KMS-11 (cell line): ENCODE measurements around the gene SPTBN1.

ENCODE experiments used
- H2AFZ ChIP-seq: fragments of 200-600 bp; sonication (generic); 2 replicates; pipeline ENCODE4 v1.6.1; 2016; ENCODE audit warnings: antibody characterized with exemption, mixed run types, low read depth
- H3K27ac ChIP-seq: fragments of 200-600 bp; sonication (generic); 2 replicates; pipeline ENCODE4 v1.6.1; 2016; ENCODE audit warnings: mild to moderate bottlenecking, mixed run types
- H3K27me3 ChIP-seq: fragments of 200-600 bp; sonication (generic); 2 replicates; pipeline ENCODE4 v1.6.1; 2017; ENCODE audit warnings: mild to moderate bottlenecking, low read depth, mixed run types, moderate library complexity; ENCODE audit not compliant: insufficient read depth
- H3K36me3 ChIP-seq: fragments of 200-600 bp; sonication (generic); 2 replicates; pipeline ENCODE4 v1.6.1; 2017; ENCODE audit warnings: mild to moderate bottlenecking, mixed run types; ENCODE audit not compliant: insufficient read depth
- H3K4me1 ChIP-seq: fragments of 200-600 bp; sonication (generic); 2 replicates; pipeline ENCODE4 v1.6.1; 2016; ENCODE audit warnings: mild to moderate bottlenecking, low read depth, mixed run types; ENCODE audit not compliant: poor library complexity, severe bottlenecking
- H3K4me2 ChIP-seq: fragments of 200-600 bp; sonication (generic); 2 replicates; pipeline ENCODE4 v1.7.0; 2016; ENCODE audit warnings: mild to moderate bottlenecking, mixed run types
- H3K4me3 ChIP-seq: fragments of 200-600 bp; sonication (generic); IDR thresholded peaks from 2 replicates; pipeline ENCODE4 v1.6.1; 2017; ENCODE audit warnings: low read depth, low read length, mixed read lengths; ENCODE audit not compliant: insufficient read depth
- H3K79me2 ChIP-seq: fragments of 200-600 bp; sonication (generic); 2 replicates; pipeline ENCODE4 v1.6.1; 2016; ENCODE audit warnings: low read depth, mixed run types; ENCODE audit not compliant: insufficient read depth
- H3K9ac ChIP-seq: fragments of 200-600 bp; sonication (generic); 2 replicates; pipeline ENCODE4 v1.6.1; 2016; ENCODE audit warnings: mild to moderate bottlenecking, mixed run types
- H4K20me1 ChIP-seq: fragments of 200-600 bp; sonication (generic); 2 replicates; pipeline ENCODE4 v1.6.1; 2016; ENCODE audit warnings: mild to moderate bottlenecking, mixed run types; ENCODE audit not compliant: insufficient read depth
- TF ChIP-seq, protein P1 (sequence below): fragments of 200-600 bp; sonication (generic); conservative IDR thresholded peaks from 2 replicates; pipeline ENCODE4 v1.6.1; 2017; ENCODE audit warnings: low read depth, mild to moderate bottlenecking, antibody characterized with exemption, low read length, moderate library complexity, mixed read lengths

SPTBN1 gene

DNA sequence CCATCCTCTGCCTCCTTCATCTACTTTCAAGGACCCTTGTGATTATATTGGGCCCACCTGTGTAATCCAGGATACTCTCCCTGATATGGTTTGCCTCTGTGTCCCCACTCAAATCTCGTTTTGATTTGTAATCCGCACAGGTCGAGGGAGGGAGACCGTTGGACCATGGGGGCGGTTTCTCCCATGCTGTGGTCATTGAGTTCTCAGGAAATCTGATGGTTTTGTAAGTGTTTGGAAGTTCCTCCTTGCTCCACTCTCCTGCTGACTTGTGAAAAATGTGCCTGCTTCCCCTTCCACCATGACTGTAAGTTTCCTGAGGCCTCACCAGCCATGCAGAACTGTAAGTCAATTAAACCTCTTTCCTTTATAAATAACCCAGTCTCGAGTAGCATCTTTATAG lies 225.3 kb downstream of the SPTBN1 start:
- no peak overlapping the region for H3K4me3 ChIP-seq
- H2AFZ ChIP-seq, result no peak overlapping the region
- no peaks in the 10 kb centered on the region for H4K20me1 ChIP-seq
- H3K4me2 ChIP-seq, result no peak overlapping the region
- TF ChIP-seq, protein P1, sequence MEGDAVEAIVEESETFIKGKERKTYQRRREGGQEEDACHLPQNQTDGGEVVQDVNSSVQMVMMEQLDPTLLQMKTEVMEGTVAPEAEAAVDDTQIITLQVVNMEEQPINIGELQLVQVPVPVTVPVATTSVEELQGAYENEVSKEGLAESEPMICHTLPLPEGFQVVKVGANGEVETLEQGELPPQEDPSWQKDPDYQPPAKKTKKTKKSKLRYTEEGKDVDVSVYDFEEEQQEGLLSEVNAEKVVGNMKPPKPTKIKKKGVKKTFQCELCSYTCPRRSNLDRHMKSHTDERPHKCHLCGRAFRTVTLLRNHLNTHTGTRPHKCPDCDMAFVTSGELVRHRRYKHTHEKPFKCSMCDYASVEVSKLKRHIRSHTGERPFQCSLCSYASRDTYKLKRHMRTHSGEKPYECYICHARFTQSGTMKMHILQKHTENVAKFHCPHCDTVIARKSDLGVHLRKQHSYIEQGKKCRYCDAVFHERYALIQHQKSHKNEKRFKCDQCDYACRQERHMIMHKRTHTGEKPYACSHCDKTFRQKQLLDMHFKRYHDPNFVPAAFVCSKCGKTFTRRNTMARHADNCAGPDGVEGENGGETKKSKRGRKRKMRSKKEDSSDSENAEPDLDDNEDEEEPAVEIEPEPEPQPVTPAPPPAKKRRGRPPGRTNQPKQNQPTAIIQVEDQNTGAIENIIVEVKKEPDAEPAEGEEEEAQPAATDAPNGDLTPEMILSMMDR, result no peak
- H3K4me1 ChIP-seq, result peaks cover 4% of the 10 kb centered on the region
- H3K36me3 ChIP-seq, result no peaks in the 10 kb centered on the region
- no peaks in the 10 kb centered on the region for H3K27me3 ChIP-seq
- no peaks in the 10 kb centered on the region for H3K79me2 ChIP-seq
- H3K27ac ChIP-seq, result no peak overlapping the region
- no peak overlapping the region for H3K9ac ChIP-seq

DNA sequence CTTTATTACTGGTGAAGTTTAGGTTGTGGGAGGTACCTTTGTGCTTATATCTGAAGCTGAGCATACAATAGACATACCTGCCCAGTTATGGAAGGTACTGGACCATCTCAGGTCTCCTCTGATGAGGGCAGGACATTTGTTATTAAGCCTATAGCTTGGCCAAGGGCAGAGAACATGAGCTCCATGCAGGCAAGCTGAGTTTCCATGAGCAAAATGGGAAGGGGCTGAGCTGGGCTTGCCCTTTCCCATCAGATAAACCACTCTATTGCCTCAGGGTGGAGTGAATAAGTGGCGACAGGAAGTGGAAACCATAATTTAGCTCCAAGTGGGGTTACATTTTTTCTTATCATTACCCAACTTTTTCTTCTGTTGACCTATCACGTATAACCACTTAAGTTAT lies 227.5 kb downstream of the SPTBN1 start:
- Histone ChIP-seq H4K20me1 (no peaks in the 10 kb centered on the region), H3K4me3 (no peak overlapping the region), H2AFZ (no peak overlapping the region), H3K27ac (no peak overlapping the region), H3K9ac (no peak overlapping the region), H3K79me2 (no peaks in the 10 kb centered on the region), H3K36me3 (no peaks in the 10 kb centered on the region), H3K4me2 (no peak overlapping the region), H3K4me1 (no peaks in the 10 kb centered on the region), H3K27me3 (no peaks in the 10 kb centered on the region)
- TF ChIP-seq, protein P1, result no peak

DNA sequence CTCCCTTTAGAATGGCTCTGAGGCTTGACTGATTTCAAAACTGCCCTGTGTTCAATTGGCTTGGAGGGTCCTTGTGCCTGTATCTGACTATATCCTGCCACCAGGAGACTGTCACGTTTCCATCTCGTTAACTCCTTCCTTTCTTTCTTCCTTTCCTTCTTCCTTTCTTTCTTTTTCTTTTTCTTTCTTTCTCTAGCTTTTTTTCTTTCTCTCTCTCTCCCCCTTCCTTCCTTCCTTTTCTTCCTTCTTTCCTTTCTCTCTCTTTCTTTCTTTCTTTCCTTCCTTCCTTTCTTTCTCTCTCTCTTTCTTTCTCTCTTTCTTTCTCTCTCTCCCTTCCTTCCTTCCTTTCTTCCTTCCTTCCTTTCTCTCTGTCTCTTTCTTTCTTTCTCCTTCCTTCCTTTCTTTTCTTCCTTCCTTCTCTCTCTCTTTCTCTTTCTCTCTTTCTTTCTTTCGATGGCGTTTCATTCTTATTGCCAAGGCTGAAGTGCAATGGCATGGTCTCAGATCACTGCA lies 229.2 kb downstream of the SPTBN1 start:
- Histone ChIP-seq H2AFZ (no peak overlapping the region), H4K20me1 (no peaks in the 10 kb centered on the region), H3K79me2 (no peaks in the 10 kb centered on the region), H3K9ac (no peak overlapping the region), H3K36me3 (no peaks in the 10 kb centered on the region), H3K4me2 (no peak overlapping the region), H3K4me1 (no peaks in the 10 kb centered on the region), H3K27ac (no peak overlapping the region), H3K27me3 (no peaks in the 10 kb centered on the region), H3K4me3 (no peak overlapping the region)
- TF ChIP-seq, protein P1, result no peak

DNA sequence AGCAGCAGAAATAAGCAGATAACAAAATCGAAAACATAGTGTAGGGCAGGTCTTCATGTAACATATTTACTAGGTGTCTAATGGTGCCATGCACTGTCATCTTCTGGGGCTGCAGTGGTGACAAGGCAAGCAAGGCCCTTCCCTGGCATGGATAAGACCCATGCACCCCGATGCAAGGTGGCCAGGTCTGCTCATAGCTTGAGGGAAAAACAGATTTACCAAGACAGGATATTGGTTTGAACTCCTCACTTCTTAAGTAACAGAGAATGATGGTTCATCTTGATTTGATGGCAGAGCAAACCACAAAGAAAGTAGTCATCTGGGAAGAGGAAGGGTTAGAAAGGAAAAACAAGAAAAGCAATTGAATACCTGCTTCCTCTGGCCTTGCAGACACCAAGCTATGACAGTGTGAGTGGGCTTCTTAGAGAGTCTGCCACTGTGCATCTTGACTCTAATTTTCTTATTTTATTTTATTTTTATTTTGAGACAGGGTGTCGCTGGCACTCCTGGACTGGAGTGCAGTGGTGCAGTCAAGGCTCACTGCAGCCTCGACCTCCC lies 231.5 kb downstream of the SPTBN1 start:
- Histone ChIP-seq H3K4me3 (no peak overlapping the region), H4K20me1 (no peaks in the 10 kb centered on the region), H3K4me2 (no peak overlapping the region), H3K27me3 (no peaks in the 10 kb centered on the region), H3K79me2 (no peaks in the 10 kb centered on the region), H3K27ac (no peak overlapping the region), H3K4me1 (no peaks in the 10 kb centered on the region), H3K36me3 (no peaks in the 10 kb centered on the region), H2AFZ (no peak overlapping the region), H3K9ac (no peak overlapping the region)
- TF ChIP-seq, protein P1, result no peak
